Panc1 (cell line): ENCODE measurements around the gene HBP1.

Experiments
- POLR2AphosphoS5 ChIP-seq: IDR thresholded peaks from 2 replicates; pipeline ENCODE4 v1.6.1; 2012; ENCODE audit warnings: mild to moderate bottlenecking, low read depth, low read length, moderate library complexity
- TF ChIP-seq, protein P1 (sequence below): fragments of 450-650 bp; IDR thresholded peaks from 2 replicates; pipeline ENCODE4 v1.5.1; 2017; ENCODE audit warnings: mild to moderate bottlenecking

DNA sequence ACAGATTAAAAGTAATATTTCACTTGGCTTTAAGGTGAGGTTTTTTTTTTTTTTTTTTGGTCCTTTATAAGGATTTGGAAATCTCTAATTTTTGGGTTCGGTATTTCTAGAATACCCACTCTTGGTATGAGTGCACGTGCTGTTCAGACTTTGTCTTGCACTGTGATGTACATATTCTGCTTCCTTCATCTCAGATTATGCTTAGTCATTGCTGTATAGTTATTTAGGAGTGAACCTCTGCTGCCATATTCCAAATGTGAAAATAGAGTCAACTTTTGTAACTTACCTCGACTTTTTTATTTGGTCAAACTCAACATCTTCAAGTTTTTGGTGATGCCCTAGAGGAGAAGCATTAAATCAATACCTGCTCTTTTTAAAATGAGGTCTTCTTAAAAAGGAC lies 40.1 kb upstream of the HBP1 start:
- TF ChIP-seq, protein P1, sequence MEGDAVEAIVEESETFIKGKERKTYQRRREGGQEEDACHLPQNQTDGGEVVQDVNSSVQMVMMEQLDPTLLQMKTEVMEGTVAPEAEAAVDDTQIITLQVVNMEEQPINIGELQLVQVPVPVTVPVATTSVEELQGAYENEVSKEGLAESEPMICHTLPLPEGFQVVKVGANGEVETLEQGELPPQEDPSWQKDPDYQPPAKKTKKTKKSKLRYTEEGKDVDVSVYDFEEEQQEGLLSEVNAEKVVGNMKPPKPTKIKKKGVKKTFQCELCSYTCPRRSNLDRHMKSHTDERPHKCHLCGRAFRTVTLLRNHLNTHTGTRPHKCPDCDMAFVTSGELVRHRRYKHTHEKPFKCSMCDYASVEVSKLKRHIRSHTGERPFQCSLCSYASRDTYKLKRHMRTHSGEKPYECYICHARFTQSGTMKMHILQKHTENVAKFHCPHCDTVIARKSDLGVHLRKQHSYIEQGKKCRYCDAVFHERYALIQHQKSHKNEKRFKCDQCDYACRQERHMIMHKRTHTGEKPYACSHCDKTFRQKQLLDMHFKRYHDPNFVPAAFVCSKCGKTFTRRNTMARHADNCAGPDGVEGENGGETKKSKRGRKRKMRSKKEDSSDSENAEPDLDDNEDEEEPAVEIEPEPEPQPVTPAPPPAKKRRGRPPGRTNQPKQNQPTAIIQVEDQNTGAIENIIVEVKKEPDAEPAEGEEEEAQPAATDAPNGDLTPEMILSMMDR: no peak
- TF ChIP-seq POLR2AphosphoS5: no peak
